SU-DHL-6 (cell line): ENCODE data around the gene P2RY6.

Source experiments
- EZH2phosphoT487 ChIP-seq: fragments of 200-600 bp; sonication (generic), shearing (Covaris generic); conservative IDR thresholded peaks from 2 replicates; pipeline ENCODE4 v1.6.1; 2018; ENCODE audit warnings: mild to moderate bottlenecking, antibody characterized with exemption, low read length, moderate library complexity, mixed read lengths
- TF ChIP-seq, protein P1 (sequence below): fragments of 200-600 bp; sonication (generic); IDR thresholded peaks from one replicate; pipeline ENCODE4 v1.5.1; 2017; ENCODE audit warnings: antibody characterized with exemption, mild to moderate bottlenecking, low read length, moderate library complexity; ENCODE audit not compliant: insufficient read depth, poor library complexity, severe bottlenecking

DNA sequence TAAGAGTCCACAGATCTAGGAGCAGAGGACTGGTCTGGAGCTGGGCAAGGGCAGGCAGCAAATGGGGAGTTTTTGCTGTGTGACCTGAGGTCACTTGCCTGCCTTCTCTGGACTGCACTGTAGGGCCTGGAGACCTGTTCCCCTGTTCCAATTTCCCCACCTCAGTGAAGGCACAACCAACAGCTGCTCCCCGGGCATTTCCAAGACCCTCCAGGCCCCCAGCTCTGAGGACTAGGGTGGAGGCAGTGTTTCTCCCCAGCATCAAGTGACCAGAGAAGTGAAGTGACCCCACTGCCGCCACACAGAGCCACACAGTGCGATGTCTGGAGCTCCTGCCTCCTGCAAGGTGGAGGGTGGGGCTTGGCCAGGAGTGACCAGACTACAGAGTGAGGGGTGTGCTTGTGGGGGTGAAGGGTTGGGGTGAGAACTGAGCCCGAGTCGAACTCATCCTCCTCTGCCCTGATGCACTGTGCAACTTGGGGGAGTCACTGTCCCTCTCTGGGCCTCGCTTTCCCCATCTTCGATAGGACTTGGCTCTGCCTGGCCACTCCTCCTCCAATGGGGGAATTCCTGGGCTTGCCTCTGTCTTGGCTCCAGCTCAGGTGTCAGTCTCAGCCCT lies 32.5 kb upstream of the P2RY6 start:
- TF ChIP-seq, protein P1, sequence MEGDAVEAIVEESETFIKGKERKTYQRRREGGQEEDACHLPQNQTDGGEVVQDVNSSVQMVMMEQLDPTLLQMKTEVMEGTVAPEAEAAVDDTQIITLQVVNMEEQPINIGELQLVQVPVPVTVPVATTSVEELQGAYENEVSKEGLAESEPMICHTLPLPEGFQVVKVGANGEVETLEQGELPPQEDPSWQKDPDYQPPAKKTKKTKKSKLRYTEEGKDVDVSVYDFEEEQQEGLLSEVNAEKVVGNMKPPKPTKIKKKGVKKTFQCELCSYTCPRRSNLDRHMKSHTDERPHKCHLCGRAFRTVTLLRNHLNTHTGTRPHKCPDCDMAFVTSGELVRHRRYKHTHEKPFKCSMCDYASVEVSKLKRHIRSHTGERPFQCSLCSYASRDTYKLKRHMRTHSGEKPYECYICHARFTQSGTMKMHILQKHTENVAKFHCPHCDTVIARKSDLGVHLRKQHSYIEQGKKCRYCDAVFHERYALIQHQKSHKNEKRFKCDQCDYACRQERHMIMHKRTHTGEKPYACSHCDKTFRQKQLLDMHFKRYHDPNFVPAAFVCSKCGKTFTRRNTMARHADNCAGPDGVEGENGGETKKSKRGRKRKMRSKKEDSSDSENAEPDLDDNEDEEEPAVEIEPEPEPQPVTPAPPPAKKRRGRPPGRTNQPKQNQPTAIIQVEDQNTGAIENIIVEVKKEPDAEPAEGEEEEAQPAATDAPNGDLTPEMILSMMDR: no peak
- TF ChIP-seq EZH2phosphoT487: no peak
